WTC11 (cell line): ENCODE data around the gene KAT7. TPM values are rescaled to one million over a fixed set of nuclear protein-coding genes. Genes with fewer than 3 reads are reported as not detected.

Experiments used
- CTCF ChIP-seq: fragments of 200-600 bp; IDR thresholded peaks from 2 replicates; pipeline ENCODE4 v1.8.0; 2022; ENCODE audit warnings: antibody characterized with exemption
- EMX1 ChIP-seq: fragments of 250-450 bp; sonication (Bioruptor Pico); IDR thresholded peaks from 2 replicates; pipeline ENCODE4 v1.8.0; 2021; ENCODE audit warnings: mild to moderate bottlenecking
- ESRRA ChIP-seq: sonication (generic); formaldehyde crosslinking; IDR thresholded peaks from 2 replicates; pipeline ENCODE4 v1.8.1; 2022; ENCODE audit warnings: mild to moderate bottlenecking, missing genetic modification reagents, borderline replicate concordance
- ETV6 ChIP-seq: sonication (generic); formaldehyde crosslinking; IDR thresholded peaks from 2 replicates; pipeline ENCODE4 v1.8.1; 2022; ENCODE audit warnings: mild to moderate bottlenecking, missing genetic modification reagents
- FOXK1 ChIP-seq: sonication (generic); formaldehyde crosslinking; IDR thresholded peaks from 2 replicates; pipeline ENCODE4 v1.8.0; 2022; ENCODE audit warnings: mild to moderate bottlenecking, moderate library complexity, missing genetic modification reagents
- FOXP1 ChIP-seq: sonication (generic); formaldehyde crosslinking; IDR thresholded peaks from 2 replicates; pipeline ENCODE4 v1.8.0; 2022; ENCODE audit warnings: missing genetic modification reagents, mild to moderate bottlenecking, moderate library complexity, borderline replicate concordance
- FOXP4 ChIP-seq: sonication (generic); formaldehyde crosslinking; IDR thresholded peaks from 2 replicates; pipeline ENCODE4 v1.8.0; 2022; ENCODE audit warnings: mild to moderate bottlenecking, missing genetic modification reagents
- GTF2I ChIP-seq: fragments of 250-450 bp; sonication (Bioruptor Pico); conservative IDR thresholded peaks from 2 replicates; pipeline ENCODE4 v1.4.0; 2021; ENCODE audit warnings: mild to moderate bottlenecking
- IRF1 ChIP-seq: sonication (generic); formaldehyde crosslinking; IDR thresholded peaks from 2 replicates; pipeline ENCODE4 v1.8.0; 2023; ENCODE audit warnings: missing genetic modification reagents
- MXD4 ChIP-seq: fragments of 250-450 bp; sonication (Bioruptor Pico); IDR thresholded peaks from 2 replicates; pipeline ENCODE4 v1.8.0; 2021; ENCODE audit warnings: mild to moderate bottlenecking, moderate library complexity, borderline replicate concordance
- MYBL2 ChIP-seq: sonication (generic); formaldehyde crosslinking; IDR thresholded peaks from 2 replicates; pipeline ENCODE4 v1.8.1; 2023; ENCODE audit warnings: mild to moderate bottlenecking, moderate library complexity, missing genetic modification reagents
- NFATC4 ChIP-seq: fragments of 250-450 bp; sonication (Bioruptor Pico); IDR thresholded peaks from 2 replicates; pipeline ENCODE4 v1.9.0; 2021; ENCODE audit warnings: mild to moderate bottlenecking
- NFE2L1 ChIP-seq: sonication (generic); formaldehyde crosslinking; IDR thresholded peaks from 2 replicates; pipeline ENCODE4 v1.8.1; 2023; ENCODE audit warnings: missing genetic modification reagents
- OVOL2 ChIP-seq: fragments of 250-450 bp; sonication (Bioruptor Pico); IDR thresholded peaks from 2 replicates; pipeline ENCODE4 v1.9.0; 2021; ENCODE audit warnings: mild to moderate bottlenecking, borderline replicate concordance
- RORB ChIP-seq: fragments of 250-450 bp; sonication (Bioruptor Pico); IDR thresholded peaks from 2 replicates; pipeline ENCODE4 v1.9.0; 2021; ENCODE audit warnings: mild to moderate bottlenecking
- SMAD4 ChIP-seq: sonication (generic); formaldehyde crosslinking; IDR thresholded peaks from 2 replicates; pipeline ENCODE4 v1.8.0; 2022; ENCODE audit warnings: mild to moderate bottlenecking, missing genetic modification reagents
- SP1 ChIP-seq: sonication (generic); formaldehyde crosslinking; conservative IDR thresholded peaks from 2 replicates; pipeline ENCODE4 v1.8.1; 2022; ENCODE audit warnings: missing genetic modification reagents
- TCF7 ChIP-seq: sonication (generic); formaldehyde crosslinking; IDR thresholded peaks from 2 replicates; pipeline ENCODE4 v1.8.0; 2022; ENCODE audit warnings: mild to moderate bottlenecking, low read depth, missing genetic modification reagents, moderate library complexity
- TEAD1 ChIP-seq: sonication (generic); formaldehyde crosslinking; IDR thresholded peaks from 2 replicates; pipeline ENCODE4 v1.8.0; 2022; ENCODE audit warnings: mild to moderate bottlenecking, missing genetic modification reagents
- TP53 ChIP-seq: sonication (generic); formaldehyde crosslinking; IDR thresholded peaks from 2 replicates; pipeline ENCODE4 v1.8.1; 2023; ENCODE audit warnings: mild to moderate bottlenecking, missing genetic modification reagents
- ZNF219 ChIP-seq: sonication (generic); formaldehyde crosslinking; IDR thresholded peaks from 2 replicates; pipeline ENCODE4 v1.8.0; 2023; ENCODE audit warnings: missing genetic modification reagents, mild to moderate bottlenecking, borderline replicate concordance
- ZNF416 ChIP-seq: fragments of 250-450 bp; sonication (Bioruptor Pico); IDR thresholded peaks from 2 replicates; pipeline ENCODE4 v1.9.0; 2021; ENCODE audit warnings: mild to moderate bottlenecking, inconsistent platforms
- ZNF425 ChIP-seq: fragments of 250-450 bp; sonication (Bioruptor Pico); conservative IDR thresholded peaks from 2 replicates; pipeline ENCODE4 v1.9.0; 2021; ENCODE audit warnings: mild to moderate bottlenecking
- ZNF671 ChIP-seq: fragments of 250-450 bp; sonication (Bioruptor Pico); IDR thresholded peaks from 2 replicates; pipeline ENCODE4 v1.8.0; 2021; ENCODE audit warnings: mild to moderate bottlenecking
- total RNA-seq: library from RNA; stranded (reverse); gene quantifications from 3 replicates; pipeline ENCODE4 v1.2.3, GENCODE V29; 2021
- TF ChIP-seq, protein P1 (sequence below): sonication (generic); formaldehyde crosslinking; IDR thresholded peaks from 2 replicates; pipeline ENCODE4 v1.8.0; 2022; ENCODE audit warnings: mild to moderate bottlenecking, missing genetic modification reagents
- TF ChIP-seq, protein P2 (sequence below): sonication (generic); formaldehyde crosslinking; IDR thresholded peaks from 2 replicates; pipeline ENCODE4 v1.8.1; 2023; ENCODE audit warnings: mild to moderate bottlenecking, missing genetic modification reagents, moderate library complexity
- TF ChIP-seq, protein P3 (sequence below): sonication (generic); formaldehyde crosslinking; IDR thresholded peaks from 2 replicates; pipeline ENCODE4 v1.8.1; 2022; ENCODE audit warnings: missing genetic modification reagents, borderline replicate concordance
- TF ChIP-seq, protein P4 (sequence below): sonication (generic); formaldehyde crosslinking; IDR thresholded peaks from 2 replicates; pipeline ENCODE4 v1.8.0; 2022; ENCODE audit warnings: missing genetic modification reagents

The KAT7 gene
- total RNA-seq, 1 experiment from 2014 or later: 199 TPM

DNA sequence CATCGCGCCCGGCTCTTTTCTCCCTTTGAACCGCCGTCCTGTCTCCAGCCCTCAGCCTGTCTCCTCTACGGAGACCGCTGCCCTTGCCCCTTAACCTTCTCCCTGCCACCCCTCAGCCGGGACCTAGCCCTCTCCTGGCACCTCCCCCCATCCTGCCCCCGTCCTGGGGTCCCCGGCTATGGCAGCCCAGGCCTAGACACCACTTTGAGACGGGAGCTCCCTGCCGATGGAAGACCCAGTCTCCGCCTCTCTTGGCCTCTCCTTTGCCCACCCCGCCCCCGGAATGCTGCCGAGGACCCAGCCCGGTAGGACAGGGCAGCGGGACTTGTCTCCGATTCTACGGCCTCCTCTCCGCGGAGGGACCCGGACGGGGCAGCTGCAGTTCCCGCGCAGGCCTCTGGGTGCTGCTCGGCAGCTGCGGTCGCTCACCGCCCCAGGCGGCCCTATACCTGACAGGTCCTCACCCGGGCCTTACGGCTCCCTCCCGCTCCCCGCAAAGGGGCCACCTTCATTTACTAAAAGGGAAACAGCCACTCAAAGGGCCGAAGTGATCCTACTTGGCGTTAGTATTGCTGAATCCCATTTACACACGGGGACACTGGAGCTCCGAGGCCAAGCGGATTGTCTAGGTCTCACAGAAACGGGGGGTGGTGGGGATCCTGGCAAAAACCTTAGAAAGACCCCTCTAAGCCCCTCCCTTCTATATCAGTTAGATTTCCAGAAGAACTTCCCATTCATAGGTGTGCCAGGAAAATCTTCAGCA, 92.0 kb downstream of the KAT7 start (continued):
- TF ChIP-seq ZNF425 (no peak), SMAD4 (0 out of 2 replicates have a peak, but pooled peaks have one; percentile 17), IRF1 (CRISPR knock-in tag) (no peak), SP1 (CRISPR knock-in tag) (peak; percentile 71), ZNF219 (CRISPR knock-in tag) (no peak), ZNF416 (no peak), TEAD1 (CRISPR knock-in tag) (peak; percentile 17; the same call in 1 of the 2 replicates), ESRRA (no peak), MXD4 (CRISPR knock-in tag) (no peak), FOXP4 (no peak), MYBL2 (CRISPR knock-in tag) (no peak), CTCF (peak; percentile 96), FOXP1 (CRISPR knock-in tag) (peak; percentile 37; the same call in 1 of the 2 replicates), NFATC4 (CRISPR knock-in tag) (no peak), EMX1 (CRISPR knock-in tag) (no peak), NFE2L1 (CRISPR knock-in tag) (no peak), ETV6 (peak; percentile 33; the same call in 1 of the 2 replicates), FOXK1 (no peak), RORB (CRISPR knock-in tag) (no peak), TP53 (no peak), TCF7 (CRISPR knock-in tag) (no peak), ZNF671 (CRISPR knock-in tag) (no peak), OVOL2 (CRISPR knock-in tag) (no peak), GTF2I (CRISPR knock-in tag) (no peak)
- TF ChIP-seq, protein P1, sequence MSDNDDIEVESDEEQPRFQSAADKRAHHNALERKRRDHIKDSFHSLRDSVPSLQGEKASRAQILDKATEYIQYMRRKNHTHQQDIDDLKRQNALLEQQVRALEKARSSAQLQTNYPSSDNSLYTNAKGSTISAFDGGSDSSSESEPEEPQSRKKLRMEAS (CRISPR knock-in tag): peak; percentile 51; the same call in 1 of the 2 replicates
- TF ChIP-seq, protein P2, sequence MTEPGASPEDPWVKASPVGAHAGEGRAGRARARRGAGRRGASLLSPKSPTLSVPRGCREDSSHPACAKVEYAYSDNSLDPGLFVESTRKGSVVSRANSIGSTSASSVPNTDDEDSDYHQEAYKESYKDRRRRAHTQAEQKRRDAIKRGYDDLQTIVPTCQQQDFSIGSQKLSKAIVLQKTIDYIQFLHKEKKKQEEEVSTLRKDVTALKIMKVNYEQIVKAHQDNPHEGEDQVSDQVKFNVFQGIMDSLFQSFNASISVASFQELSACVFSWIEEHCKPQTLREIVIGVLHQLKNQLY (CRISPR knock-in tag): no peak
- TF ChIP-seq, protein P3, sequence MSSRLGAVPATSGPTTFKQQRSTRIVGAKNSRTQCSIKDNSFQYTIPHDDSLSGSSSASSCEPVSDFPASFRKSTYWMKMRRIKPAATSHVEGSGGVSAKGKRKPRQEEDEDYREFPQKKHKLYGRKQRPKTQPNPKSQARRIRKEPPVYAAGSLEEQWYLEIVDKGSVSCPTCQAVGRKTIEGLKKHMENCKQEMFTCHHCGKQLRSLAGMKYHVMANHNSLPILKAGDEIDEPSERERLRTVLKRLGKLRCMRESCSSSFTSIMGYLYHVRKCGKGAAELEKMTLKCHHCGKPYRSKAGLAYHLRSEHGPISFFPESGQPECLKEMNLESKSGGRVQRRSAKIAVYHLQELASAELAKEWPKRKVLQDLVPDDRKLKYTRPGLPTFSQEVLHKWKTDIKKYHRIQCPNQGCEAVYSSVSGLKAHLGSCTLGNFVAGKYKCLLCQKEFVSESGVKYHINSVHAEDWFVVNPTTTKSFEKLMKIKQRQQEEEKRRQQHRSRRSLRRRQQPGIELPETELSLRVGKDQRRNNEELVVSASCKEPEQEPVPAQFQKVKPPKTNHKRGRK (CRISPR knock-in tag): no peak
- TF ChIP-seq, protein P4, sequence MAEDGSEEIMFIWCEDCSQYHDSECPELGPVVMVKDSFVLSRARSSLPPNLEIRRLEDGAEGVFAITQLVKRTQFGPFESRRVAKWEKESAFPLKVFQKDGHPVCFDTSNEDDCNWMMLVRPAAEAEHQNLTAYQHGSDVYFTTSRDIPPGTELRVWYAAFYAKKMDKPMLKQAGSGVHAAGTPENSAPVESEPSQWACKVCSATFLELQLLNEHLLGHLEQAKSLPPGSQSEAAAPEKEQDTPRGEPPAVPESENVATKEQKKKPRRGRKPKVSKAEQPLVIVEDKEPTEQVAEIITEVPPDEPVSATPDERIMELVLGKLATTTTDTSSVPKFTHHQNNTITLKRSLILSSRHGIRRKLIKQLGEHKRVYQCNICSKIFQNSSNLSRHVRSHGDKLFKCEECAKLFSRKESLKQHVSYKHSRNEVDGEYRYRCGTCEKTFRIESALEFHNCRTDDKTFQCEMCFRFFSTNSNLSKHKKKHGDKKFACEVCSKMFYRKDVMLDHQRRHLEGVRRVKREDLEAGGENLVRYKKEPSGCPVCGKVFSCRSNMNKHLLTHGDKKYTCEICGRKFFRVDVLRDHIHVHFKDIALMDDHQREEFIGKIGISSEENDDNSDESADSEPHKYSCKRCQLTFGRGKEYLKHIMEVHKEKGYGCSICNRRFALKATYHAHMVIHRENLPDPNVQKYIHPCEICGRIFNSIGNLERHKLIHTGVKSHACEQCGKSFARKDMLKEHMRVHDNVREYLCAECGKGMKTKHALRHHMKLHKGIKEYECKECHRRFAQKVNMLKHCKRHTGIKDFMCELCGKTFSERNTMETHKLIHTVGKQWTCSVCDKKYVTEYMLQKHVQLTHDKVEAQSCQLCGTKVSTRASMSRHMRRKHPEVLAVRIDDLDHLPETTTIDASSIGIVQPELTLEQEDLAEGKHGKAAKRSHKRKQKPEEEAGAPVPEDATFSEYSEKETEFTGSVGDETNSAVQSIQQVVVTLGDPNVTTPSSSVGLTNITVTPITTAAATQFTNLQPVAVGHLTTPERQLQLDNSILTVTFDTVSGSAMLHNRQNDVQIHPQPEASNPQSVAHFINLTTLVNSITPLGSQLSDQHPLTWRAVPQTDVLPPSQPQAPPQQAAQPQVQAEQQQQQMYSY: no peak
